Measurements from ENCODE around the gene CCDC12.

CCDC12 gene

DNA sequence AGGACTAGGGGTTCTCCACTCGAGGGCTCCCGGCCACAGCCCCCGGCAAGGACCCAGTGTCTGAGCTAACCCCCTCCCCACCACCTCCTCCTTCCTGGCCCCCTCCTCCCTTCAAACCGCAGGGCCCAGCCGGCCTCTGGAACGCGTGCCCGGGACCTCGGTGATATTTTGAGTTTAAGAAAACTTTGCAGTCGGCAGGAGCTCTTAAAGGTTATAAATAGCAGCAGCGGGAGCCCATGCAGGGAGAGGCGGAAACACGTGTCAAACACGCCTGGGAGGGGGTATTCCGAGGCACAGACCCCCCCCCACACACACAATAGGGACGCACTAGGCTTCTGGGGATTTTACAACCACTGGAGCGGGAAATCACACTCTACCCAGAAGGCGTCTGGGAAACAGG is 102.1 kb downstream of the CCDC12 start:
- Histone ChIP-seq H3K9me2 (replicated peaks; ENCODE audit: insufficient read depth, low read length) (no peaks in the 10 kb centered on the region), H3K27me3 (replicated peaks; ENCODE audit: insufficient read depth, low read length) (0 out of 2 replicates have a peak, but pooled peaks cover 4% of the 10 kb centered on the region), H3K9ac (ENCODE audit: low read length) (no peak overlapping the region), H3K4me1 (ENCODE audit: low read length) (no peaks in the 10 kb centered on the region), H3K9me3 (replicated peaks; ENCODE audit: insufficient read depth, low read length) (no peaks in the 10 kb centered on the region), H3K4me3 (ENCODE audit: low read length) (no peak overlapping the region), H3K27ac (ENCODE audit: low read length) (no peak overlapping the region), H4K20me1 (ENCODE audit: insufficient read depth, low read length) (no peaks in the 10 kb centered on the region), H3K79me2 (ENCODE audit: low read length) (no peaks in the 10 kb centered on the region), H3K4me2 (ENCODE audit: low read depth, low read length) (no peak overlapping the region), H3K36me3 (replicated peaks; ENCODE audit: insufficient read depth, low read length) (no peaks in the 10 kb centered on the region), H3F3A (ENCODE audit: insufficient read depth, low read length) (no peaks in the 10 kb centered on the region), H2AFZ (ENCODE audit: low read length) (no peak overlapping the region)
- TF ChIP-seq EZH2phosphoT487 (IDR thresholded peaks at IDR 0.05; ENCODE audit: low read length) = no peak
- TF ChIP-seq, protein P1, sequence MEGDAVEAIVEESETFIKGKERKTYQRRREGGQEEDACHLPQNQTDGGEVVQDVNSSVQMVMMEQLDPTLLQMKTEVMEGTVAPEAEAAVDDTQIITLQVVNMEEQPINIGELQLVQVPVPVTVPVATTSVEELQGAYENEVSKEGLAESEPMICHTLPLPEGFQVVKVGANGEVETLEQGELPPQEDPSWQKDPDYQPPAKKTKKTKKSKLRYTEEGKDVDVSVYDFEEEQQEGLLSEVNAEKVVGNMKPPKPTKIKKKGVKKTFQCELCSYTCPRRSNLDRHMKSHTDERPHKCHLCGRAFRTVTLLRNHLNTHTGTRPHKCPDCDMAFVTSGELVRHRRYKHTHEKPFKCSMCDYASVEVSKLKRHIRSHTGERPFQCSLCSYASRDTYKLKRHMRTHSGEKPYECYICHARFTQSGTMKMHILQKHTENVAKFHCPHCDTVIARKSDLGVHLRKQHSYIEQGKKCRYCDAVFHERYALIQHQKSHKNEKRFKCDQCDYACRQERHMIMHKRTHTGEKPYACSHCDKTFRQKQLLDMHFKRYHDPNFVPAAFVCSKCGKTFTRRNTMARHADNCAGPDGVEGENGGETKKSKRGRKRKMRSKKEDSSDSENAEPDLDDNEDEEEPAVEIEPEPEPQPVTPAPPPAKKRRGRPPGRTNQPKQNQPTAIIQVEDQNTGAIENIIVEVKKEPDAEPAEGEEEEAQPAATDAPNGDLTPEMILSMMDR (IDR thresholded peaks at IDR 0.05; ENCODE audit: low read length) = no peak
- no peak for TF ChIP-seq EZH2 (optimal IDR thresholded peaks at IDR 0.05; ENCODE audit: low read depth, low read length)
- DNase-seq = no peak

GRCh38 chr3:46873521-46873920 is 103.0 kb downstream of the CCDC12 start:
- H3F3A ChIP-seq (ENCODE audit: insufficient read depth, low read length) = no peaks in the 10 kb centered on the region
- no peaks in the 10 kb centered on the region for H3K9me2 ChIP-seq (replicated peaks; ENCODE audit: insufficient read depth, low read length)
- no peaks in the 10 kb centered on the region for H3K79me2 ChIP-seq (ENCODE audit: low read length)
- H3K9me3 ChIP-seq (replicated peaks; ENCODE audit: insufficient read depth, low read length) = no peaks in the 10 kb centered on the region
- no peaks in the 10 kb centered on the region for H4K20me1 ChIP-seq (ENCODE audit: insufficient read depth, low read length)
- DNase-seq = no peak
- H3K27me3 ChIP-seq (replicated peaks; ENCODE audit: insufficient read depth, low read length) = 0 out of 2 replicates have a peak, but pooled peaks cover 4% of the 10 kb centered on the region
- no peak for TF ChIP-seq EZH2 (optimal IDR thresholded peaks at IDR 0.05; ENCODE audit: low read depth, low read length)
- TF ChIP-seq, protein P1 (IDR thresholded peaks at IDR 0.05; ENCODE audit: low read length) = no peak
- no peak for TF ChIP-seq EZH2phosphoT487 (IDR thresholded peaks at IDR 0.05; ENCODE audit: low read length)
- H3K9ac ChIP-seq (ENCODE audit: low read length) = no peak overlapping the region
- H3K27ac ChIP-seq (ENCODE audit: low read length) = no peak overlapping the region
- no peak overlapping the region for H3K4me2 ChIP-seq (ENCODE audit: low read depth, low read length)
- no peaks in the 10 kb centered on the region for H3K36me3 ChIP-seq (replicated peaks; ENCODE audit: insufficient read depth, low read length)
- H3K4me1 ChIP-seq (ENCODE audit: low read length) = no peaks in the 10 kb centered on the region
- no peak overlapping the region for H2AFZ ChIP-seq (ENCODE audit: low read length)
- no peak overlapping the region for H3K4me3 ChIP-seq (ENCODE audit: low read length)
